ENCODE results near the gene EVA1B.

DNA sequence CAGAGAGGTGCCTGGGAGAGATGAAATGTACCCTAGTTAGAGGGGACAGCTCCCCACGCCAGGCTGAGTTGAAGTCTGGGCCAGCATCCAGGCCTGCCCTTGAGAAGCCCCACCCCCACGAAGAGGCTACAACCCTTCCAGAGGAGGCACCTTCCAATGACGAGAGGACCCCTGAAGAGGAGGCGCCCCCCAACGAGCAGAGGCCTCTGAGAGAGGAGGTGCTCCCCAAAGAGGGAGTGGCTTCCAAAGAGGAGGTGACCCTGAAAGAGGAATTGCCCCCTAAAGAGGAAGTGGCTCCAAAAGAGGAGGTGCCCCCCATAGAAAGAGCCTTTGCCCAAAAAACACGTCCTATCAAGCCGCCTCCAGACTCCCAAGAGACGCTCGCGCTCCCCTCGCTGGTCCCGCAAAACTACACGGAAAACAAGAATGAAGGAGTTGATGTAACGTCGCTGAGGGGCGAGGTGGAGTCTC lies 3.1 kb downstream of the EVA1B start:
- TF ChIP-seq, protein P1, sequence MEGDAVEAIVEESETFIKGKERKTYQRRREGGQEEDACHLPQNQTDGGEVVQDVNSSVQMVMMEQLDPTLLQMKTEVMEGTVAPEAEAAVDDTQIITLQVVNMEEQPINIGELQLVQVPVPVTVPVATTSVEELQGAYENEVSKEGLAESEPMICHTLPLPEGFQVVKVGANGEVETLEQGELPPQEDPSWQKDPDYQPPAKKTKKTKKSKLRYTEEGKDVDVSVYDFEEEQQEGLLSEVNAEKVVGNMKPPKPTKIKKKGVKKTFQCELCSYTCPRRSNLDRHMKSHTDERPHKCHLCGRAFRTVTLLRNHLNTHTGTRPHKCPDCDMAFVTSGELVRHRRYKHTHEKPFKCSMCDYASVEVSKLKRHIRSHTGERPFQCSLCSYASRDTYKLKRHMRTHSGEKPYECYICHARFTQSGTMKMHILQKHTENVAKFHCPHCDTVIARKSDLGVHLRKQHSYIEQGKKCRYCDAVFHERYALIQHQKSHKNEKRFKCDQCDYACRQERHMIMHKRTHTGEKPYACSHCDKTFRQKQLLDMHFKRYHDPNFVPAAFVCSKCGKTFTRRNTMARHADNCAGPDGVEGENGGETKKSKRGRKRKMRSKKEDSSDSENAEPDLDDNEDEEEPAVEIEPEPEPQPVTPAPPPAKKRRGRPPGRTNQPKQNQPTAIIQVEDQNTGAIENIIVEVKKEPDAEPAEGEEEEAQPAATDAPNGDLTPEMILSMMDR (IDR thresholded peaks at IDR 0.05), result no peak
- TF ChIP-seq POLR2AphosphoS5 (IDR thresholded peaks at IDR 0.05; ENCODE audit: insufficient read depth in 1 of 2, low read depth in 1 of 2) (no peak), POLR2A (IDR thresholded peaks at IDR 0.05) (no peak)
